Esophagus muscularis mucosa (tissue), 4 donors: ENCODE measurements around the gene VPS13D. TPM values are rescaled to one million over a fixed set of nuclear protein-coding genes. Genes with fewer than 3 reads are reported as not detected.

Source experiments
- DNase-seq: peaks from one replicate; pipeline ENCODE4 v3.0.0-alpha.2; 2017; ENCODE audit errors: extremely low spot score
- H3K27ac ChIP-seq, 4 donors: fragments of 200-600 bp; sonication (generic); replicated peaks in 1 of 4; 1 replicate in 3 of 4; 2 replicates in 1 of 4; pipeline ENCODE4 v1.5.1; 2016 to 2019; ENCODE audit warnings: mild to moderate bottlenecking in 1 of 4
- H3K27me3 ChIP-seq, 4 donors: fragments of 200-600 bp; sonication (generic); one replicate each; pipeline versions ENCODE4 v1.5.1 to v1.6.0; 2016 to 2019
- H3K36me3 ChIP-seq, 4 donors: fragments of 200-600 bp; sonication (generic); one replicate each; pipeline ENCODE4 v1.5.1; 2016 to 2019
- H3K4me1 ChIP-seq, 4 donors: fragments of 200-600 bp; sonication (generic); one replicate each; pipeline ENCODE4 v1.5.1; 2016 to 2019
- H3K4me3 ChIP-seq, 4 donors: fragments of 200-600 bp; sonication (generic); 1 replicate in 2 of 4; 2 replicates in 2 of 4; pipeline ENCODE4 v1.5.1; 2016 to 2019; ENCODE audit warnings: mild to moderate bottlenecking in 4 of 4, moderate library complexity in 1 of 4
- H3K9me3 ChIP-seq, 4 donors: fragments of 200-600 bp; sonication (generic); 1 replicate in 3 of 4; 2 replicates in 1 of 4; pipeline ENCODE4 v1.5.1; 2016 to 2019
- CTCF ChIP-seq, 3 experiments: fragments of 200-600 bp in 2 of 3; fragments of 450-650 bp in 1 of 3; sonication (generic) in 2 of 3; IDR thresholded peaks; one replicate each; pipeline ENCODE4 v1.5.1; 2017 to 2019; ENCODE audit warnings: antibody characterized with exemption in 3 of 3, mild to moderate bottlenecking in 2 of 3, moderate library complexity in 1 of 3
- EP300 ChIP-seq: sonication (generic); formaldehyde crosslinking; IDR thresholded peaks from one replicate; pipeline ENCODE4 v1.6.1; 2017; ENCODE audit warnings: antibody characterized with exemption
- POLR2A ChIP-seq: fragments of 450-650 bp; IDR thresholded peaks from one replicate; pipeline ENCODE4 v1.6.1; 2017; ENCODE audit warnings: antibody characterized with exemption, moderate library complexity, mild to moderate bottlenecking, low read depth
- POLR2AphosphoS5 ChIP-seq, 2 donors: sonication (generic); formaldehyde crosslinking; IDR thresholded peaks; one replicate each; pipeline ENCODE4 v1.6.1; 2017; ENCODE audit warnings: antibody characterized with exemption in 2 of 2
- WGBS: methylation state at CpG from one replicate; pipeline ENCODE4 v1.1.5; 2018; 5-methylcytosine and 5-hydroxymethylcytosine counted together
- intact Hi-C: fragments of 100-400 bp; cut with DNase I; formaldehyde crosslinking; loops from one replicate; pipeline ENCODE4 v1.15.1; 2023
- total RNA-seq, 4 donors: library from RNA; depleted of rRNA; stranded (reverse); fragments of >200 nt; gene quantifications; one replicate each; pipeline versions ENCODE4 v1.1.0 to v1.2.1, GENCODE V29; 2016

The VPS13D gene
- total RNA-seq, 4 donors from 2014 or later, result 67.8 to 93.3 (median 85.4) TPM

DNA sequence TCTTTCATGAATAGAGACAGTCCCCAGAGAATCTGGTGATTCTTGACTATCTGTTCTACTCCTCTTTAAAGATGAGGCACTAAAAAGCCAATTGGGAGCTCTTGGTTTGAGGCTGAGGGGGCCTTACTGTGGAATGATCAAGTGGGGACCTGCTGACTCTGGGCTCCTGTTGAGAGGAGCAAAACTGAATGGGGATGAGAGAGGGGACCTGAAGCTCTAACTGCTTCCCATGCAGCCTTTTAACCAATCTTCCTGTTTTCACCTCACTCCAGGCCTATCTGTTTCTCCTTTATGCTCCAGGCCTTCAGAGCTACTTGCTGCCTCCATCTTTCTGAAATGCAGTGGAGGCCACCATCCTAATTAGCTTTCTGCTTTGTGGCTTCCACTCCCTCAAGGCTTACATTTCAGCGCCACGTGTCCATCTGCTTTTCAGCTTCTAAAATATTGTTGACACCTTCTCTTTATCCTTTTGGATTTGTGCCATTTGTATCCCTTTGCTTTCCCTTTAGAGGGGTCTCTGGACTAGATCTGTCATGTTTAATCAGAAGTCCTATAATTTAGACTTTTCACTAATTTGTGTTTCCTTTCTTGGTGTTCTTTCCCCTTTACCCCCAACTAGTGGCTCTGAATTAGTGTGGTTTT lies 242.4 kb downstream of the VPS13D start:
- Histone ChIP-seq H3K4me3 (no peak overlapping the region), H3K27ac (peak overlapping the region; percentile 87 to 91 (median 88)), H3K4me1 (peaks cover 70 to 85% (median 78%) of the 10 kb centered on the region in 4 donors), H3K9me3 (no peaks in the 10 kb centered on the region), H3K36me3 (no peaks in the 10 kb centered on the region), H3K27me3 (no peaks in the 10 kb centered on the region)
- TF ChIP-seq POLR2AphosphoS5 (IDR thresholded peaks at IDR 0.05), result no peak
- no peak for TF ChIP-seq EP300
- TF ChIP-seq CTCF (IDR thresholded peaks at IDR 0.05), result no peak
- no peak for TF ChIP-seq POLR2A
- intact Hi-C loops, result no loop called here
- no peak for DNase-seq
- WGBS, result 96% methylated on average over 2 of the region's 2 CpGs

- Histone ChIP-seq H3K27ac (peak overlapping the region; percentile 87 to 91 (median 88)), H3K36me3 (no peaks in the 10 kb centered on the region), H3K27me3 (no peaks in the 10 kb centered on the region), H3K4me3 (no peak overlapping the region), H3K4me1 (peaks cover 77 to 87% (median 84%) of the 10 kb centered on the region in 4 donors), H3K9me3 (no peaks in the 10 kb centered on the region)
- DNase-seq, result no peak
- 76% methylated on average over 12 of the region's 12 CpGs for WGBS
- TF ChIP-seq CTCF (IDR thresholded peaks at IDR 0.05) (no peak), POLR2AphosphoS5 (IDR thresholded peaks at IDR 0.05) (no peak), EP300 (no peak), POLR2A (no peak)
- intact Hi-C loops, result no loop called here
These were observed 243.1 kb downstream of the VPS13D start for GRCh38 chr1:12472798-12473551.

GRCh38 chr1:12473596-12474362 lies 243.9 kb downstream of the VPS13D start:
- DNase-seq, result no peak
- 25% methylated on average over 8 of the region's 11 CpGs for WGBS
- TF ChIP-seq EP300 (no peak), POLR2AphosphoS5 (IDR thresholded peaks at IDR 0.05) (peak; percentile 16 to 20)
- Histone ChIP-seq H3K27me3 (no peaks in the 10 kb centered on the region), H3K4me1 (peaks cover 85 to 95% (median 93%) of the 10 kb centered on the region in 4 donors), H3K36me3 (no peaks in the 10 kb centered on the region), H3K4me3 (no peak overlapping the region), H3K27ac (peak overlapping the region; percentile 87 to 91 (median 88)), H3K9me3 (no peaks in the 10 kb centered on the region)
- intact Hi-C loops, result no loop called here

DNA sequence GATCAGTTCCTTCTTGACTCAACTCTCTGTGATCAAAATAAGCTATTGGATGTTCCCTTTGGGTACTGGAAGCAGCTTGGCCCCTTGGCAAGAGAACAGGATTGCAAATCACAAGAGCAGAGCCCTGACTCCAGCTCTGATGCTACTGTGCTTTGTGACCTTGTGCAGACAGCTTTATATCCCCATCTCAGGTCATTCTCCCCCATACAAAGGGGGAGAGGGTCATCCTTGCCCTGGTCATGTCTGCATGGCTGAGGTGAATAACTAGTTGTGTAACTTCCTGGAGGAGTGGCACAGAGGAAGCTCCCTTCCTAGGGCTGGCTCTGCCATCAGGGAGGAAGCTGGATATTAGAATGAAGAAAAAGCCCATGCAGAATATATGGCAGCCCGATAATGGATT lies 245.3 kb downstream of the VPS13D start:
- Histone ChIP-seq H3K4me1 (peaks cover 91 to 99% (median 94%) of the 10 kb centered on the region in 4 donors), H3K4me3 (no peak overlapping the region), H3K36me3 (no peaks in the 10 kb centered on the region), H3K27ac (peak overlapping the region; percentile 87 to 91 (median 88)), H3K9me3 (no peaks in the 10 kb centered on the region), H3K27me3 (no peaks in the 10 kb centered on the region)
- TF ChIP-seq CTCF (IDR thresholded peaks at IDR 0.05) (no peak), POLR2A (no peak), POLR2AphosphoS5 (IDR thresholded peaks at IDR 0.05) (no peak), EP300 (no peak)
- no peak for DNase-seq
- intact Hi-C loops, result no loop called here
- WGBS, result 8% methylated on average over 1 of the region's 1 CpG

GRCh38 chr1:12475530-12475934 lies 245.7 kb downstream of the VPS13D start:
- TF ChIP-seq POLR2A (no peak), POLR2AphosphoS5 (IDR thresholded peaks at IDR 0.05) (no peak), CTCF (IDR thresholded peaks at IDR 0.05) (no peak), EP300 (no peak)
- DNase-seq, result no peak
- H3K36me3 ChIP-seq, result no peaks in the 10 kb centered on the region
- H3K4me1 ChIP-seq, result peaks cover 92 to 99% (median 94%) of the 10 kb centered on the region in 4 donors
- no peaks in the 10 kb centered on the region for H3K27me3 ChIP-seq
- no peak overlapping the region for H3K4me3 ChIP-seq
- H3K27ac ChIP-seq, result peak overlapping the region; percentile 87 to 91 (median 88)
- WGBS, result 45% methylated on average over 3 of the region's 3 CpGs
- no peaks in the 10 kb centered on the region for H3K9me3 ChIP-seq
- intact Hi-C loops, result no loop called here
